ENCODE results near the gene NFATC1. TPM values are rescaled to one million over a fixed set of nuclear protein-coding genes. Genes with fewer than 3 reads are reported as not detected.
A peak's percentile ranks its signal among the peaks of the same experiment; 100 is the strongest.

The NFATC1 gene
- total RNA-seq, 6 donors from 2014 or later: 13.6 to 39.5 (median 20.3) TPM

- H3K4me1 ChIP-seq: peaks cover 0 to 8% (median under 1%) of the 10 kb centered on the region in 4 donors
- ATAC-seq (ENCODE audit: low FRiP score in 2 of 2): no peak
- H3K4me3 ChIP-seq: no peak overlapping the region
- peak in 1 of 2 donors; percentile 71 for DNase-seq
- TF ChIP-seq CTCF (IDR thresholded peaks at IDR 0.05) (no peak), POLR2AphosphoS5 (IDR thresholded peaks at IDR 0.05) (no peak), EP300 (IDR thresholded peaks at IDR 0.05) (no peak), POLR2A (IDR thresholded peaks at IDR 0.05) (no peak)
- no peaks in the 10 kb centered on the region for H3K9me3 ChIP-seq
- WGBS, 2 donors: 75 to 78% methylated on average over 33 to 46 of the region's 47 CpGs
- H3K36me3 ChIP-seq: peaks cover 0 to 43% (median 19%) of the 10 kb centered on the region in 4 donors
- no peaks in the 10 kb centered on the region for H3K27me3 ChIP-seq
- H3K27ac ChIP-seq: no peak overlapping the region
These were observed 16.1 kb downstream of the NFATC1 start for GRCh38 chr18:79411614-79412526.

DNA sequence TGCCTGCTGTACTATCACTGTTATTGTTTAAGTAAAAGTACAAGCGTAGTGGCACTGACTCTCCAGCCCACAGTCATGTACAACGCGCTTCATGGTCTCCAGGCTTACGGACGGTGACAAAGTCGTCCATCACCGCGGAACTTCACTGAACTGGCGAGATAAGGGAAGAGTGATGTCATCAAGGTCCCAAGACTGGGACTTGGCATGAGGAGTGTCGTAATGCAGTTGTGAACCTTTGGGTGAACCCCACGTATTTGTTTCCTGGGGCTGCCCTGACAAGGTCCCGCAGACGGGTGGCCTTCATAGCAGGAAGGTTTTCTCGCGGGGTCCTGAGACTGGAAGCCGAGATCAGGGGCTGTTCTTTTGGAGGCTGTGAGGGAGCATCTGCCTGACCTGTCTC lies 17.3 kb downstream of the NFATC1 start:
- no peaks in the 10 kb centered on the region for H3K27me3 ChIP-seq
- no peak for ATAC-seq (ENCODE audit: low FRiP score in 2 of 2)
- H3K4me3 ChIP-seq: no peak overlapping the region

GRCh38 chr18:79413426-79413825 lies 17.7 kb downstream of the NFATC1 start:
- H3K27me3 ChIP-seq: no peaks in the 10 kb centered on the region
- H3K36me3 ChIP-seq: peaks cover 0 to 43% (median 19%) of the 10 kb centered on the region in 4 donors
- TF ChIP-seq EP300 (IDR thresholded peaks at IDR 0.05) (no peak), POLR2A (IDR thresholded peaks at IDR 0.05) (no peak), POLR2AphosphoS5 (IDR thresholded peaks at IDR 0.05) (no peak), CTCF (IDR thresholded peaks at IDR 0.05) (no peak)
- peak in 1 of 2 donors; percentile 24 for DNase-seq
- H3K4me1 ChIP-seq: peaks cover 0 to 4% (median 0%) of the 10 kb centered on the region in 4 donors
- H3K9me3 ChIP-seq: no peaks in the 10 kb centered on the region
- H3K27ac ChIP-seq: no peak overlapping the region
- no peak for ATAC-seq (ENCODE audit: low FRiP score in 2 of 2)
- no peak overlapping the region for H3K4me3 ChIP-seq
- WGBS, 2 donors: 95 to 96% methylated on average over 14 to 16 of the region's 16 CpGs

More for the DNA sequence above, 17.3 kb downstream of the NFATC1 start:
- H3K4me1 ChIP-seq: peaks cover 0 to 4% (median 0%) of the 10 kb centered on the region in 4 donors
- TF ChIP-seq EP300 (IDR thresholded peaks at IDR 0.05): no peak
- no peak for TF ChIP-seq POLR2A (IDR thresholded peaks at IDR 0.05)
- no peak for TF ChIP-seq CTCF (IDR thresholded peaks at IDR 0.05)
- no peak for TF ChIP-seq POLR2AphosphoS5 (IDR thresholded peaks at IDR 0.05)
- 85 to 89% methylated on average over 16 of the region's 16 CpGs for WGBS, 2 donors
- no peaks in the 10 kb centered on the region for H3K9me3 ChIP-seq
- no peak for DNase-seq
- H3K27ac ChIP-seq: no peak overlapping the region
- H3K36me3 ChIP-seq: peaks cover 0 to 43% (median 19%) of the 10 kb centered on the region in 4 donors

DNA sequence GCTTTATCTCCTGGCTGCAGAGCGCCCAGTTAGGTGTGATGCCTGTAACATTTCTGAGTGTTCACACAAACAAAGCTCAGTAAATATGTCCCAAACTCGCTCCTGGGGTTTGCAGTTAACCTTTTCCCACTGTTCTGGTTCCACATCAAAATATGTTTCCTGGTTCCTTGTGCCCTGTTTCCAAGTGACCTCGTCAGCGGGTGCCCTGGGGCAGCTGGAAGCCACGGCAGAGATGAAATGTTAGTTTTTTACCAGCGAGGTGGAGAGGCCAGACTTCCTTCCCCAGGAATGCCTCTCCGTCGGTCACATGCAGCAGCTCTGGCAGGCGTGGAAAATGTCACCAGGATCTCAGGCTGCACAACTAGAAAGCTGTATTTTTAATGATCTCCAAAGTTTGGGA lies 18.2 kb downstream of the NFATC1 start:
- WGBS, 2 donors: 79 to 83% methylated on average over 9 of the region's 9 CpGs
- no peaks in the 10 kb centered on the region for H3K9me3 ChIP-seq

More for the DNA sequence above, 18.2 kb downstream of the NFATC1 start:
- Histone ChIP-seq H3K27ac (no peak overlapping the region), H3K27me3 (no peaks in the 10 kb centered on the region), H3K4me1 (peaks cover 0 to 4% (median 0%) of the 10 kb centered on the region in 4 donors), H3K36me3 (peaks cover 0 to 43% (median 19%) of the 10 kb centered on the region in 4 donors), H3K4me3 (no peak overlapping the region)
- TF ChIP-seq CTCF (IDR thresholded peaks at IDR 0.05): no peak
- no peak for TF ChIP-seq POLR2A (IDR thresholded peaks at IDR 0.05)
- TF ChIP-seq EP300 (IDR thresholded peaks at IDR 0.05): no peak
- TF ChIP-seq POLR2AphosphoS5 (IDR thresholded peaks at IDR 0.05): no peak
- DNase-seq: peak in 1 of 2 donors; percentile 5
- ATAC-seq (ENCODE audit: low FRiP score in 2 of 2): no peak
